Adrenal gland (tissue), 5 donors: ENCODE results near the gene SDR42E2.

ENCODE experiments used
- POLR2A ChIP-seq, 2 donors: fragments of 450-650 bp; IDR thresholded peaks; one replicate each; pipeline ENCODE4 v1.6.1; 2017; ENCODE audit warnings: antibody characterized with exemption in 2 of 2, mild to moderate bottlenecking in 2 of 2, moderate library complexity in 1 of 2
- TF ChIP-seq, protein P1 (sequence below), 6 experiments: fragments of 450-650 bp in 4 of 6; fragments of 200-600 bp in 2 of 6; sonication (generic) in 1 of 6; IDR thresholded peaks; 1 replicate in 5 of 6; 2 replicates in 1 of 6; pipeline versions ENCODE4 v1.5.1 to v1.8.0; 2016 to 2021; ENCODE audit warnings: antibody characterized with exemption in 6 of 6, mild to moderate bottlenecking in 2 of 6, moderate library complexity in 1 of 6
- donor health status: DM: no; HTN: no; CAD: no.

DNA sequence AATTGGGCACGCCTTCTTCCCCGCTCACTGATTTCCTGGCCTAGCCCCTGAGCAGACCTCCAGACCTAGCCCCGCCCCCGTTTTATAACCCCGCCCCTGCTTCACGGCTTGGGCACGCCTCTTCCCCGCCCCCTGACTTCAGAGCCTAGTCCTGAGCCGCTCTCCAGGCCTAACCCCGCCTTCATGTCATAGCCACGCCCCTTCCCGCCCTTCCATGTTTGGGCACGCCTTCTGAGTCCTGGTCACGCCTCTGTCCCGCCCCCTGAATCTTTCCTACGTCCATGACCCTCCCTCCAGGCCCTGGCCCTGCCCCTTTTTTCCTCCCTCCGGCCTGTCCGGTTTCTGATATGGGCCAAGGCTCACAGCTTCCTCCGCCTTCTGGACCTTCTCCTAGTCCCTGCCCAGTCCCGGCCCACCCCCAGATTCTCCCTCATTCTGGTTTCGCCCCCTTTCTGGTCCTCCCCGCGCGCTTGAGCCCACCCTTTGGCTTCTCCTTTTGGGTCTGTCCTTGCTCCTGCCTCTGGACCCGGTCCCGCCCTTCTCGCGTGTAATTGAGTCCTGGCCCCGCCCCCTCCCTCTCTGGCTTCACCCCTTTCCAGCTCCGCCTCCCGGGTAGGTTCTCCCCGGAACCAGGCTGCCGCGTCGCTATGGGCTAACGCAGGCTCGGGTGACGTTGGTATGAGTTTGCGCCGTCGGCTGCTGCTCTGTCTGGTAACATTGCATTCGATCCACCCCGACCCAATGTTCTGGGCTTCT is 28.6 kb downstream of the SDR42E2 start:
- TF ChIP-seq POLR2A (IDR thresholded peaks at IDR 0.05): peak; percentile 85 to 98
- TF ChIP-seq, protein P1, sequence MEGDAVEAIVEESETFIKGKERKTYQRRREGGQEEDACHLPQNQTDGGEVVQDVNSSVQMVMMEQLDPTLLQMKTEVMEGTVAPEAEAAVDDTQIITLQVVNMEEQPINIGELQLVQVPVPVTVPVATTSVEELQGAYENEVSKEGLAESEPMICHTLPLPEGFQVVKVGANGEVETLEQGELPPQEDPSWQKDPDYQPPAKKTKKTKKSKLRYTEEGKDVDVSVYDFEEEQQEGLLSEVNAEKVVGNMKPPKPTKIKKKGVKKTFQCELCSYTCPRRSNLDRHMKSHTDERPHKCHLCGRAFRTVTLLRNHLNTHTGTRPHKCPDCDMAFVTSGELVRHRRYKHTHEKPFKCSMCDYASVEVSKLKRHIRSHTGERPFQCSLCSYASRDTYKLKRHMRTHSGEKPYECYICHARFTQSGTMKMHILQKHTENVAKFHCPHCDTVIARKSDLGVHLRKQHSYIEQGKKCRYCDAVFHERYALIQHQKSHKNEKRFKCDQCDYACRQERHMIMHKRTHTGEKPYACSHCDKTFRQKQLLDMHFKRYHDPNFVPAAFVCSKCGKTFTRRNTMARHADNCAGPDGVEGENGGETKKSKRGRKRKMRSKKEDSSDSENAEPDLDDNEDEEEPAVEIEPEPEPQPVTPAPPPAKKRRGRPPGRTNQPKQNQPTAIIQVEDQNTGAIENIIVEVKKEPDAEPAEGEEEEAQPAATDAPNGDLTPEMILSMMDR (IDR thresholded peaks at IDR 0.05): no peak
